HepG2 (cell line): ENCODE data around the gene WSB1. TPM values are rescaled to one million over a fixed set of nuclear protein-coding genes. Genes with fewer than 3 reads are reported as not detected.

Source experiments
- ATAC-seq: fragments of 200-7000 bp; cut with Tn5 transposase; 3 replicates; pipeline ENCODE4 v1.9.1; 2020; ENCODE audit warnings: mild to moderate bottlenecking, moderate library complexity
- BruUV-seq: library from RNA; stranded (reverse); fragments of 400-500 nt; replicated peaks from 2 replicates; lab custom pipeline; 2021; lab: Mats Ljungman, UMichigan
- CTCF ChIA-PET: fragments of 300-600 bp; formaldehyde crosslinking; extraction: SDS; loops from one replicate; lab custom pipeline; 2021; ENCODE audit warnings: low total read pairs, inconsistent platforms, low intra/inter-chr PET ratio; lab: Yijun Ruan, JAX
- POLR2A ChIA-PET: fragments of 350-600 bp; sonication (Branson Sonifier 250); formaldehyde crosslinking; loops from one replicate; lab custom pipeline; 2020; ENCODE audit warnings: antibody characterized with exemption, inconsistent platforms; lab: Yijun Ruan, JAX
- DNase-seq: peaks from one replicate; pipeline ENCODE4 v3.0.0-alpha.2; 2015; ENCODE audit warnings: low spot score
- FAIRE-seq: peaks from 3 replicates; lab custom pipeline; 2011; peaks lifted over from hg19 to GRCh38; lab: Jason Lieb, UNC
- H2AFZ ChIP-seq: one replicate; pipeline ENCODE4 v1.6.1; 2011; ENCODE audit warnings: low read length, inconsistent platforms
- H3K27ac ChIP-seq: fragments of 300-600 bp; 3 replicates; pipeline ENCODE4 v1.8.0; 2011; ENCODE audit warnings: mixed run types, mild to moderate bottlenecking, mixed read lengths, low read length, inconsistent platforms; ENCODE audit not compliant: insufficient read depth; ENCODE audit errors: extremely low read length
- H3K27me3 ChIP-seq, 2 experiments: fragments of 200-600 bp in 1 of 2; 2 replicates in 1 of 2; 3 replicates in 1 of 2; pipeline versions ENCODE4 v1.6.0 to v1.8.0; 2011; ENCODE audit warnings: low read length in 2 of 2, mild to moderate bottlenecking in 2 of 2, moderate library complexity in 2 of 2, inconsistent platforms in 1 of 2; ENCODE audit not compliant: insufficient read depth in 2 of 2, control insufficient read depth in 1 of 2
- H3K36me3 ChIP-seq, 2 experiments: fragments of 200-600 bp in 1 of 2; replicated peaks in 1 of 2; 2 replicates in 1 of 2; 3 replicates in 1 of 2; pipeline versions ENCODE4 v1.5.1 to v1.8.0; 2011; ENCODE audit warnings: low read length in 2 of 2, inconsistent platforms in 1 of 2; ENCODE audit not compliant: insufficient read depth in 2 of 2, control insufficient read depth in 1 of 2
- H3K4me1 ChIP-seq: 2 replicates; pipeline ENCODE4 v1.5.1; 2012; ENCODE audit warnings: low read length, inconsistent platforms; ENCODE audit not compliant: insufficient read depth
- H3K4me2 ChIP-seq: 2 replicates; pipeline ENCODE4 v1.6.0; 2011; ENCODE audit warnings: low read depth, low read length, inconsistent platforms
- H3K4me3 ChIP-seq, 3 experiments: fragments of 200-600 bp in 1 of 3; sonication (generic), shearing (Covaris generic) in 1 of 3; replicated peaks in 1 of 3; 2 replicates each; pipeline ENCODE4 v1.5.1; 2011 to 2016; ENCODE audit warnings: low read length in 3 of 3, inconsistent platforms in 2 of 3, low read depth in 2 of 3, mild to moderate bottlenecking in 2 of 3, control low read depth in 1 of 3, mixed read lengths in 1 of 3; ENCODE audit not compliant: insufficient read depth in 1 of 3
- H3K79me2 ChIP-seq: one replicate; pipeline ENCODE4 v1.6.1; 2011; ENCODE audit warnings: low read length, inconsistent platforms; ENCODE audit not compliant: insufficient read depth
- H3K9ac ChIP-seq: 2 replicates; pipeline ENCODE4 v1.6.0; 2011; ENCODE audit warnings: mild to moderate bottlenecking, low read depth, low read length, inconsistent platforms; ENCODE audit not compliant: insufficient read depth
- H3K9me3 ChIP-seq: 2 replicates; pipeline ENCODE4 v1.5.1; 2012; ENCODE audit warnings: mild to moderate bottlenecking, low read length
- H4K20me1 ChIP-seq: 2 replicates; pipeline ENCODE4 v1.6.0; 2011; ENCODE audit warnings: inconsistent platforms, mild to moderate bottlenecking, low read length, moderate library complexity; ENCODE audit not compliant: insufficient read depth
- HNRNPUL1 ChIP-seq: fragments of 200-400 bp; formaldehyde crosslinking; IDR thresholded peaks from 2 replicates; pipeline ENCODE4 v1.6.1; 2017; ENCODE audit warnings: low read depth, mild to moderate bottlenecking, low read length, moderate library complexity
- NFYB ChIP-seq: sonication (generic); formaldehyde crosslinking; IDR thresholded peaks from 2 replicates; pipeline ENCODE4 v1.4.0; 2020; ENCODE audit warnings: missing genetic modification reagents
- RFXANK ChIP-seq: IDR thresholded peaks from 2 replicates; pipeline ENCODE4 v1.6.1; 2016
- SAFB2 ChIP-seq: sonication (generic); formaldehyde crosslinking; IDR thresholded peaks from 2 replicates; pipeline ENCODE4 v1.5.1; 2020; ENCODE audit warnings: missing genetic modification reagents, low read depth, mild to moderate bottlenecking, borderline replicate concordance
- TOE1 ChIP-seq: sonication (generic); formaldehyde crosslinking; IDR thresholded peaks from 2 replicates; pipeline ENCODE4 v1.4.0; 2020; ENCODE audit warnings: mild to moderate bottlenecking, missing genetic modification reagents
- ZNF552 ChIP-seq: sonication (generic); formaldehyde crosslinking; IDR thresholded peaks from 2 replicates; pipeline ENCODE4 v1.9.0; 2022; ENCODE audit warnings: missing genetic modification reagents, mild to moderate bottlenecking, borderline replicate concordance
- ZZZ3 ChIP-seq: sonication (generic); formaldehyde crosslinking; IDR thresholded peaks from 2 replicates; pipeline ENCODE4 v1.4.0; 2020; ENCODE audit warnings: missing genetic modification reagents, mild to moderate bottlenecking, borderline replicate concordance
- WGBS: methylation state at CpG from one replicate; pipeline ENCODE4 v1.1.6; 2017; ENCODE audit warnings: low lambda C conversion rate; 5-methylcytosine and 5-hydroxymethylcytosine counted together
- in situ Hi-C: cut with HindIII; loops from 2 replicates; pipeline ENCODE4 v1.10.0; 2017; ENCODE audit warnings: low pct_unique_long_range_greater_than_20kb; ENCODE audit not compliant: extremely low pct_ligation_motif_present
- intact Hi-C: fragments of 100-400 bp; cut with micrococcal nuclease; formaldehyde crosslinking; loops from one replicate; pipeline ENCODE4 v1.10.0; 2022; ENCODE audit not compliant: unreplicated experiment
- polyA plus RNA-seq, 8 experiments: library from polyadenylated mRNA; depleted of rRNA in 3 of 8; stranded (reverse) in 7 of 8; unstranded in 1 of 8; fragments of >200 nt; fragmentation: Illumina TruSeq in 4 of 8; extraction: Trizol in 4 of 8; gene quantifications; 2 replicates each; pipeline versions ENCODE4 v1.2.1 to v1.2.3, GENCODE V29; 2011 to 2016; ENCODE audit warnings: low read depth in 4 of 8, missing spikeins in 1 of 8, mixed read lengths in 1 of 8; ENCODE audit not compliant: insufficient read depth in 1 of 8
- total RNA-seq, 5 experiments: library from RNA; depleted of rRNA; stranded (reverse); fragments of >200 nt; fragmentation: Illumina TruSeq; extraction: Trizol; gene quantifications; 2 replicates each; pipeline ENCODE4 v1.2.3, GENCODE V29; 2016; ENCODE audit warnings: low read depth in 1 of 5
- TF ChIP-seq, protein P1 (sequence below), 2 experiments: fragments of 450-650 bp in 1 of 2; sonication (generic) in 1 of 2; formaldehyde crosslinking; IDR thresholded peaks; 2 replicates each; pipeline versions ENCODE4 v1.5.0 to v1.8.0; 2020 to 2022; ENCODE audit warnings: mild to moderate bottlenecking in 1 of 2, missing genetic modification reagents in 1 of 2

WSB1 gene
- total and polyA plus RNA-seq, 2 of the 13 experiments (the other 11 are each of a cell fraction or from before 2014, with no cell fraction given), result 81.3 to 294 TPM

DNA sequence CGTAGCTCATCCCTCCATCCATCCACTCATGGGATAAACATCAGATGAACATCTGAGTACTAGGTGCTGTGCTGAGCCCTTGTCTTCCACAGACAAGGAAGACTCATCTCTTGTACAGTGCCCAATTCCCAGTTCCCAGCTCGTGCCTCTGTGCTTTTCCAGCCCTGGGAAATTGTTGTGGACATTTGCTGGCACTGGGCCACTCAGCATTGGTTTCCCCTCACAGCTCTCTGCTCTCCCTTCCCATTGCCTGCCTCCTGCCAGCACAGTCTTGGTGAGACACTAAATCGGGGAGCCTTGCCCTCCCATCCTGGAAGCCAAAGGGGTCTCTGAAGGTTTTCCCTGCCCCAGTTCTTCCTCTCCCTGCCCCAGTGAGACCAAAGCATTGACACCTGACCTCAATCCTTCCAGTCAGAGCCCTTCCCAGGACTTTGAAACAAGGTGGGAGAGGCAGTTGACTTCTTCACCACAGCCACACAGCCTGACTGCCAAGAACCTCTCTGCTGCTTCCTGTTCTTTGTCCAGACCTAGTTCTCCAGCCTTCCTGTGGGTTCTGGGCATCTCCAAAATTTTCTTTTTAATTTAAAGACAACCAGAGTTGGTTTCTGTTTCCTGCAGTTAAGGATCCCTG is 50.2 kb downstream of the WSB1 start:
- no peaks in the 10 kb centered on the region for H3K36me3 ChIP-seq
- no peak overlapping the region for H3K4me3 ChIP-seq
- no peaks in the 10 kb centered on the region for H3K79me2 ChIP-seq
- in situ Hi-C loops, result no loop called here
- DNase-seq (no peak), ATAC-seq (no peak)
- TF ChIP-seq, protein P1, sequence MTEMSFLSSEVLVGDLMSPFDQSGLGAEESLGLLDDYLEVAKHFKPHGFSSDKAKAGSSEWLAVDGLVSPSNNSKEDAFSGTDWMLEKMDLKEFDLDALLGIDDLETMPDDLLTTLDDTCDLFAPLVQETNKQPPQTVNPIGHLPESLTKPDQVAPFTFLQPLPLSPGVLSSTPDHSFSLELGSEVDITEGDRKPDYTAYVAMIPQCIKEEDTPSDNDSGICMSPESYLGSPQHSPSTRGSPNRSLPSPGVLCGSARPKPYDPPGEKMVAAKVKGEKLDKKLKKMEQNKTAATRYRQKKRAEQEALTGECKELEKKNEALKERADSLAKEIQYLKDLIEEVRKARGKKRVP (CRISPR knock-in tag; IDR thresholded peaks at IDR 0.05), result no peak
- TF ChIP-seq ZNF552 (no peak), HNRNPUL1 (no peak), ZZZ3 (CRISPR knock-in tag) (no peak), NFYB (CRISPR knock-in tag) (no peak), RFXANK (CRISPR knock-in tag) (no peak), TOE1 (no peak), SAFB2 (no peak)
- TF ChIP-seq, all 625 proteins: peak for 0
- H3K9me3 ChIP-seq, result no peaks in the 10 kb centered on the region
- no peak overlapping the region for H3K9ac ChIP-seq
- ChIA-PET CTCF (no interaction called here), POLR2A (interaction anchor here (1.0 kb wide), 1 partner anchor 11 kb away, joined by 3 read pairs; no protein-coding TSS in a partner anchor)
- H3K27me3 ChIP-seq, result no peaks in the 10 kb centered on the region
- 56% methylated on average over 2 of the region's 3 CpGs for WGBS
- no TSS peak for BruUV-seq
- peaks cover 34% of the 10 kb centered on the region for H3K4me1 ChIP-seq
- no peak overlapping the region for H3K4me2 ChIP-seq
- no peak for FAIRE-seq
- no peaks in the 10 kb centered on the region for H4K20me1 ChIP-seq
- no peak overlapping the region for H2AFZ ChIP-seq
- intact Hi-C loops, result no loop called here
- H3K27ac ChIP-seq, result no peak overlapping the region
